Measurements from ENCODE around the gene TULP4. TPM values are rescaled to one million over a fixed set of nuclear protein-coding genes. Genes with fewer than 3 reads are reported as not detected.
"Not testable (repeated sequence)": the region's sequence is repeated elsewhere in the genome, so short reads cannot be mapped to it uniquely, and the experiment has no call there.

Gene TULP4
- total RNA-seq, 2 donors from 2014 or later: 61.9 to 72.0 TPM

- Mint-ChIP-seq H3K27me3 (no peaks in the 10 kb centered on the region), H3K4me1 (peaks cover 43% of the 10 kb centered on the region), H3K27ac (peak overlapping the region; percentile 96), H3K36me3 (ENCODE audit: low read depth) (no peaks in the 10 kb centered on the region), H3K4me3 (peak overlapping the region; percentile 84)
- DNase-seq: no peak
- peak; percentile 2 for ATAC-seq
- H3K9me3 ChIP-seq (ENCODE audit: control insufficient read depth, low read length, poor library complexity, severe bottlenecking): no peaks in the 10 kb centered on the region
Measured at GRCh38 chr6:158284876-158285655, 27.2 kb upstream of the TULP4 start.

GRCh38 chr6:158285656-158286021, 26.6 kb upstream of the TULP4 start:
- H3K27ac Mint-ChIP-seq: peak overlapping the region; percentile 96
- H3K36me3 Mint-ChIP-seq (ENCODE audit: low read depth): no peaks in the 10 kb centered on the region
- H3K4me3 Mint-ChIP-seq: no peak overlapping the region
- ATAC-seq (no peak), DNase-seq (no peak)
- H3K9me3 ChIP-seq (ENCODE audit: control insufficient read depth, low read length, poor library complexity, severe bottlenecking): no peaks in the 10 kb centered on the region
- peaks cover 46% of the 10 kb centered on the region for H3K4me1 Mint-ChIP-seq
- no peaks in the 10 kb centered on the region for H3K27me3 Mint-ChIP-seq

GRCh38 chr6:158286413-158286812, 25.9 kb upstream of the TULP4 start:
- H3K4me3 Mint-ChIP-seq: no peak overlapping the region
- H3K27ac Mint-ChIP-seq: peak overlapping the region; percentile 32
- ATAC-seq (no peak), DNase-seq (no peak)
- H3K9me3 ChIP-seq (ENCODE audit: control insufficient read depth, low read length, poor library complexity, severe bottlenecking): no peaks in the 10 kb centered on the region
- peaks cover 53% of the 10 kb centered on the region for H3K4me1 Mint-ChIP-seq
- no peaks in the 10 kb centered on the region for H3K27me3 Mint-ChIP-seq
- peaks cover 1% of the 10 kb centered on the region for H3K36me3 Mint-ChIP-seq (ENCODE audit: low read depth)

GRCh38 chr6:158287047-158287446, 25.2 kb upstream of the TULP4 start:
- no peaks in the 10 kb centered on the region for H3K9me3 ChIP-seq (ENCODE audit: control insufficient read depth, low read length, poor library complexity, severe bottlenecking)
- no peak for DNase-seq
- no peak for ATAC-seq
- peak overlapping the region; percentile 32 for H3K27ac Mint-ChIP-seq
- H3K36me3 Mint-ChIP-seq (ENCODE audit: low read depth): peaks cover 2% of the 10 kb centered on the region
- H3K4me1 Mint-ChIP-seq: peaks cover 54% of the 10 kb centered on the region
- no peaks in the 10 kb centered on the region for H3K27me3 Mint-ChIP-seq
- no peak overlapping the region for H3K4me3 Mint-ChIP-seq

DNA sequence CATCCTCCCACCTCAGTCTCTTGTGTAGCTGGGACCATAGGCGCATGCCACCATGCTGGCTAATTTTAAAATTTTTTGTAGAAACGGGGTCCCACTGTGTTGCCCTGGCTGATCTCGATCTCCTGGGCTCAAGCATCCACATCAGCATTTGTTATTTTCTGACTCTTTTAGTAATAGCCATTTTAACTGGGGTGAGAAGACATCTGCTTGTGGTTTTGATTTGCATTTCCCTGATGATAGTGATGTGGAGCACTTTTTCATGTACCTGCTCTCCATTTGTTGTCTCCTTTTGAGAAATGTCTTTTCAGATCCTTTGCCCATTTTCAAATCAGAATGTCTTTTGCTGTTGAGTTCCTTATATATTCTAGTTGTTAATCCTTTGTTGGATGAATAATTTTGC, 22.2 kb upstream of the TULP4 start:
- H3K4me1 Mint-ChIP-seq: peaks cover 35% of the 10 kb centered on the region
- no peak for DNase-seq

DNA sequence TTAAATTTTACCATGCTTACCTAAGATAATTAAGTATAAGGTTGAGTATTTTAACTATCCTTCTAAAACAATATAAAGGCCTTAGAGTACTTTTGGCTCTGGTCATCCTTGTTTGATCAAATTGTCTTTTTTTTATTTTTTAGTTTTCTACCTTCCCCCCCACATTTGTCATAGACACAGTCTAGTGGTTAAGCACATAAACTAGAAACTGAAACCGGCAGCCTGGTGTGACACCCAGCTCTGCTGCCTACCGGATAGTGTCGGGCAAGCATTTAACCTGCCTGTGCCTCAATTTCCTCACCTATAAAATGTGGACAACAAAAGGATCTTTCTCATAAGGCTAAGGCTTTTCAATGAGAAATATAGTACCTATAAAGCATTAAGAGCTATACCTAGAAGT, 21.6 kb upstream of the TULP4 start:
- ATAC-seq: peak; percentile 97
- Mint-ChIP-seq H3K27me3 (no peaks in the 10 kb centered on the region), H3K27ac (peak overlapping the region; percentile 99), H3K36me3 (ENCODE audit: low read depth) (peaks cover 7% of the 10 kb centered on the region), H3K4me3 (peak overlapping the region; percentile 91), H3K4me1 (peaks cover 31% of the 10 kb centered on the region)
- no peaks in the 10 kb centered on the region for H3K9me3 ChIP-seq (ENCODE audit: control insufficient read depth, low read length, poor library complexity, severe bottlenecking)
- peak in 2 of 3 donors; percentile 16 to 29 for DNase-seq

More for the DNA sequence above, 22.2 kb upstream of the TULP4 start:
- peak overlapping the region; percentile 99 for H3K27ac Mint-ChIP-seq
- peak; percentile 66 for ATAC-seq
- H3K4me3 Mint-ChIP-seq: peak overlapping the region; percentile 91
- peaks cover 7% of the 10 kb centered on the region for H3K36me3 Mint-ChIP-seq (ENCODE audit: low read depth)
- H3K9me3 ChIP-seq (ENCODE audit: control insufficient read depth, low read length, poor library complexity, severe bottlenecking): no peaks in the 10 kb centered on the region
- H3K27me3 Mint-ChIP-seq: no peaks in the 10 kb centered on the region

- ATAC-seq: no peak
- H3K4me3 Mint-ChIP-seq: no peak overlapping the region
Measured at GRCh38 chr6:158292016-158292415, 20.2 kb upstream of the TULP4 start.

DNA sequence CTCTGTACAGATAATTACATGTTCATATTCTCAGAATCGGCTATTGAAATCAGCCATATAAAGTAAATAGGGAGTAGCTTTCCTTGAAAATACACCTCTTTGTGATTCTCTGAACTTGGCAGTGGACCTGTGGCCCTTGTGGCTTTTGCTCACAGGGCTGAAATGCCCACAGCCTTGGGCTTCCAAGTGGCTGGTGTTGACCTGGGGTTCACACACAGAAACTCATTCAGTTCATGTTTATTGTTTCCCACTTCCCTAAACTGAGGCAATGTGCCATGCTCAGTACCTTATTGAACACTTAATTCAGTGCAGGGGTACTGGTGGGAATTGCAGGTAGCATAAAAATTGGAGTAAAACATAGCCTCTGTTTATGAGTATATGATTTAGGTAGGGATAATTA, 19.1 kb upstream of the TULP4 start:
- Mint-ChIP-seq H3K36me3 (ENCODE audit: low read depth) (peaks cover 10% of the 10 kb centered on the region), H3K4me3 (no peak overlapping the region), H3K4me1 (peaks cover 22% of the 10 kb centered on the region), H3K27ac (peak overlapping the region; percentile 99), H3K27me3 (no peaks in the 10 kb centered on the region)
- H3K9me3 ChIP-seq (ENCODE audit: control insufficient read depth, low read length, poor library complexity, severe bottlenecking): peaks cover 3% of the 10 kb centered on the region
- DNase-seq: no peak
- ATAC-seq: no peak

More at GRCh38 chr6:158292016-158292415, 20.2 kb upstream of the TULP4 start:
- peaks cover 27% of the 10 kb centered on the region for H3K4me1 Mint-ChIP-seq
- H3K9me3 ChIP-seq (ENCODE audit: control insufficient read depth, low read length, poor library complexity, severe bottlenecking): peaks cover 3% of the 10 kb centered on the region
- DNase-seq: no peak
- H3K36me3 Mint-ChIP-seq (ENCODE audit: low read depth): peaks cover 10% of the 10 kb centered on the region
- no peaks in the 10 kb centered on the region for H3K27me3 Mint-ChIP-seq
- peak overlapping the region; percentile 99 for H3K27ac Mint-ChIP-seq

- peaks cover 18% of the 10 kb centered on the region for H3K36me3 Mint-ChIP-seq (ENCODE audit: low read depth)
- H3K27ac Mint-ChIP-seq; ATAC-seq; H3K4me3 Mint-ChIP-seq; DNase-seq; H3K4me1 Mint-ChIP-seq; H3K9me3 ChIP-seq (ENCODE audit: control insufficient read depth, low read length, poor library complexity, severe bottlenecking); H3K27me3 Mint-ChIP-seq: not testable (repeated sequence)
Measured at GRCh38 chr6:158295976-158296853, 16.1 kb upstream of the TULP4 start.

DNA sequence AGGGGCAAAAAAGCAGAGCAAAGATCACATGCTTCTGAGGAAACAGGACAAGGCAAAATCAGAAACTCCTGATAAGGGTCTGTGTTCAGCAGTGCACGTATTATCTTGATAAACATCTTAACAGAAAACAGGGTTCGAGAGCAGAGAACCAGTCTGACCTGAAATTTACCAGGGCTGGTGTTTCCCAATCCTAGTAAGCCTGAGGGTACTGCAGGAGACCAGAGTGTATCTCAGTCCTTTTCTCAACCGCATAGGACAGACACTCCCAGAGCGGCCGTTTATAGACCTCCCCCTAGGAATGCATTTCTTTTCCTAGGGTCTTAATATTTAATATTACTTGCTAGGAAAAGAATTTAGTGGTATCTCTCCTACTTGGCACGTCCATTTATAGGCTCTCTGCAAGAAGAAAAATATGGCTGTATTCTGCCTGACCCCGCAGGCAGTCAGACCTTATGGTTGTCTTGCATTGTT, 15.4 kb upstream of the TULP4 start:
- not testable (repeated sequence) for DNase-seq; H3K4me1 Mint-ChIP-seq; ATAC-seq; H3K27ac Mint-ChIP-seq; H3K4me3 Mint-ChIP-seq; H3K27me3 Mint-ChIP-seq; H3K9me3 ChIP-seq (ENCODE audit: control insufficient read depth, low read length, poor library complexity, severe bottlenecking)
- H3K36me3 Mint-ChIP-seq (ENCODE audit: low read depth): peaks cover 16% of the 10 kb centered on the region

DNA sequence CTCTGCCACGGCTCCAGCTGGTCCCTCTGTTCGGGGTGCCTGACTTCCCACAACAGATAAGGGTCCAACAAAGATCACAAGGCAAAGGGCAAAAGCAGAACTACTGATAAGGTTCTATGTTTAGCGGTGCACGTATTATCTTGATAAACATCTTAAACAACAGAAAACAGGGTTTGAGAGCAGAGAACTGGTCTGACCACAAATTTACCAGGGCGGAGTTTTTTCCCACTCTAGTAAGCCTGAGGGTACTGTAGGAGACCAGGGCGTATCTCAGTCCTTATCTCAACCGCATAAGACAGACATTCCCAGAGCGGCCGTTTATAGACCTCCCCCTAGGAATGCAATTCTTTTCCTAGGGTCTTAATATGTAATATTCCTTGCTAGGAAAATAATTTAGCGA, 14.6 kb upstream of the TULP4 start:
- H3K36me3 Mint-ChIP-seq (ENCODE audit: low read depth): peaks cover 16% of the 10 kb centered on the region
- not testable (repeated sequence) for H3K27ac Mint-ChIP-seq, ATAC-seq

DNA sequence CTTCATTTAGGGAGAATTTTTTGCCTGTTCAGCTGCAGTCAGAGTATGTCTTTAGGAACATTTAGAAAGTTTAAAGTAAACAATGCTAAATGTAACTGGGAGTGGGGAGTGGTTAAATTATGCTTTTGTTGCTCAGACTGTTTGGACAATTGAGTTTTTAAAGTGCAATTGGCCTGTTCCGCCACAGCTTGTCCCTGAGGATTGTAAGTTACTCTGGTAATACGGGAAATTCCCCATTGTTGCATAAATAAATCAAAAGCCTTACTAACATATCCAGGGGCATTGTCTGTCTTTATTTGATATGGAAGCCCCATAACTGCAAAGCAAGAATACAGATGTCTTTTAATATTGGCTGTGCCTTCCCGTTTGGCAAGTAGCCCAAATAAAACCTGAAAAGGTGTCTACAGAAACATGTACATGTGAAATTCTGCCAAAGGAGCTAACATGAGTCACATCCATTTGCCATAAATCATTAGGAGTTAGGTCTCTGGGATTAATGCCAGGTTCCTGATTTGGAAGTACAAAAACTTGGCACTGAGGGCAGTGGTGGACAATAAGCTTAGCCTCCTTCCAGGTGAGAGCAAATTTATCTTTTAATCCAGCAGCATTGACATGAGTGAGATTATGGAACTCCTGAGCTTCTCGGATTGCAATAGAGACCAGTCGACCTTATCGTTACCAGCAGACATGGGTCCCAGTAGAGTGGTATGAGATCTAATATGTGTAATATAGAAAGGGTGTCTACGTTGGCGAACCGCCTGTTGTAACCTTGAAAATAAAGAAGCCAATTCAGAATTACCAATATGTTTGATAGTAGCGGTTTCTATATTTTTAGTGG, 11.7 kb upstream of the TULP4 start:
- peaks cover 10% of the 10 kb centered on the region for H3K36me3 Mint-ChIP-seq (ENCODE audit: low read depth)
- H3K4me1 Mint-ChIP-seq: not testable (repeated sequence)

More for the DNA sequence above, 14.6 kb upstream of the TULP4 start:
- not testable (repeated sequence) for DNase-seq; H3K4me3 Mint-ChIP-seq; H3K9me3 ChIP-seq (ENCODE audit: control insufficient read depth, low read length, poor library complexity, severe bottlenecking); H3K4me1 Mint-ChIP-seq; H3K27me3 Mint-ChIP-seq

More for the DNA sequence above, 11.7 kb upstream of the TULP4 start:
- not testable (repeated sequence) for H3K27ac Mint-ChIP-seq; H3K27me3 Mint-ChIP-seq; DNase-seq; ATAC-seq; H3K4me3 Mint-ChIP-seq; H3K9me3 ChIP-seq (ENCODE audit: control insufficient read depth, low read length, poor library complexity, severe bottlenecking)

All from T-helper 17 cell (primary cell).